GOT3 (cell line): ENCODE measurements around the gene ZNF674.
"Not testable (repeated sequence)": the region's sequence is repeated elsewhere in the genome, so short reads cannot be mapped to it uniquely, and the experiment has no call there.

Source experiments
- DNase-seq: peaks from one replicate; lab custom pipeline; 2025; ENCODE audit warnings: mixed read lengths; lab: John Stamatoyannopoulos, UW

Gene ZNF674

DNA sequence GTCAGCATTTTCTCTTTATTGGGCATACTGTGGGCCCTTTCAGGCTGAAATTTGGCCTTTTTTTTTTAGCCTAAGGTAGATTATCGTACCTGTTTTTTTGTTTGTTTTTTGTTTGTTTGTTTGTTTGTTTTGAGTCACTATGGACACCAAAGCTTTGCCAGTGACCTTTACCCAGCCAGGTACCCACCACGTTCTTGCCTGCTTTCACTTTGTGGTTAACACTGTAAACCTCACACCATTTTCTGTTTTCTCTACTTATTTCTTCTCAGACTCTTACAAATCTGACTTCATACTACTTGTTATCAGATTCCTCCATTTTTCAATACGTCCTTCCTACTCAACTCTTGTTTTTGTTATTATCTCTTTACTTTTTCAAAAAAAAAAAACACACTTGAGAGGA lies 81.5 kb downstream of the ZNF674 start:
- DNase-seq = no peak

DNA sequence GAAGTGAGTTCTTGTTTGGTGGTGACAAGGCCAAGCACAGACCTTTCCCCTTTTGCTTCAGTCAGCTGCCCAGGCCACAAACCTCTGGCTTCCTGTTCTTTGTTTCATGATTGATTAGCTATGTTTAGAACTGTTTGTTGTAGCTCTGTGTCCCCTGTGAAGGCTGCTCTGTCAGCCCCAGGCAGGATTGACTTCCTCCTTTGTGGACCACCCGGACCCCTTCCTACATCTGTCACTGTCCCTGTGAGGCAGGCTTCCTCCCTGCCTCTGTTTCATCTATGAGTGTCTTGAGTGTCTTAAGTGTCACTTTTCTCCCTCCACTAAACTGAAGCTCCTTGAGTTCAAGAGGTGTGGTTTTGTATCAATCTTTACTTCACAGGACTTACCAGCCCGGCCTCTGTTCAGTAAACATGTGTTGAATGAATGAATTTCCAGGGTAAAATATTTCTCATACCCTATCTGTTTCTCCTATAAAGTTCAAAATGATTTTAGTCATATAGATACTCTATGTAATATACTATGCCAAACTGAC lies 83.5 kb downstream of the ZNF674 start:
- no peak for DNase-seq

DNA sequence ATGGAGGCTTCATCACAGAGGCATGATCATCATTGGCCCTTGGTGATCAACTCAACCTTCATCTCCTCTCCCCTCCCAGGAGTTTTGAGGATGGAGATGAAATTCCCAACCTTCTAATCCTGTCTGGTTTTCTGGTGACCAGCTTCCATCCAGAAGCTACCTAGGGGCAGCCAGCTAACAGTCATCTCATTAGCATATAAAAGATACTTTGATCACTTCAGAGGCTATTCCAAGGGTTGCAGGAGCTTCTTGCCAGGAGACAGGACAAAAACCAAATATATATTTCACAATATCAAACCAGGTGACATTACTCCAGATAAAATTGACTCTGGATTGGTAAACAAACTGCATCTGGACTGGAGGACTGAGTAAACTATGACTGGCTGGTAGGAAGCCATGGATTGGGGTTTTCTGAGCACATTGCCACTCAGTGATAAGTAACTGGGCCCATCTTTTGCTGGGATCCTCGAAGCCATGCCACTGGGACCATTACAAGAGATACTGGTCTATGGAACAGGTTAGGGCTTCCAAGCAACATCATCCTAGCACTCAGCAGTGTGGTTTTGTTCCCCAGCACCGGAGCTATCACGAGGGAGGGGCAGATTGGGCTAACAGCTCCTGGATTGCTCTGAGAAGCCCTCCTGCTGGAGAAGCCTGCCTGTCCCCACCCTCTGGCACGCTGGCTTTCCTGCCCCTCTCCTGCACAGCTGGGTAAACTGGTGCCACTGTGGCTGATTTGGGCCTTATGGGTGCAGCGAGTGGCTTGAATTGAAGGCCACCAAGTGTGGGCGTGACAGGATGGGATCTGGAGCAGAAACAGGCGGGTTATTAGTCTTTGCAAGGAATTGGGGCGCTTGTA lies 84.2 kb downstream of the ZNF674 start:
- not testable (repeated sequence) for DNase-seq

DNA sequence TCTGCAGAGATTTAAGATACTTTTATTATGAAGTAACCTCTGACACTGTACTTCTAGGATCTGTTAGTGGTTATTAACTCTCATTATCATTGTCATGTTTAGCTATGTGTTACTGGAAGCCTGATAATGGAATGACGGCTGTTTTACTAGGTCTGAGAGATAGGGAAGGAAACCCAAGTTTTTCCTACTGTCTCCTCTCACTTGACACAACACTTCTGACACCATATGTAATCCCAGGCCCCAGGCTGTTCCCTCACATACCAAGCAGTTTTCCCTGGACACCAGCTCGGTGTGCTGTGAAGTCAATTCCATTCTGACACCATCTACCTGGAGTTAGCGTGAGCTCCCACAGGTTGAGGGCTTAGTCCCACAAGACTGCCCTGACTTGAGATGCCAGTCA lies 85.6 kb downstream of the ZNF674 start:
- no peak for DNase-seq

DNA sequence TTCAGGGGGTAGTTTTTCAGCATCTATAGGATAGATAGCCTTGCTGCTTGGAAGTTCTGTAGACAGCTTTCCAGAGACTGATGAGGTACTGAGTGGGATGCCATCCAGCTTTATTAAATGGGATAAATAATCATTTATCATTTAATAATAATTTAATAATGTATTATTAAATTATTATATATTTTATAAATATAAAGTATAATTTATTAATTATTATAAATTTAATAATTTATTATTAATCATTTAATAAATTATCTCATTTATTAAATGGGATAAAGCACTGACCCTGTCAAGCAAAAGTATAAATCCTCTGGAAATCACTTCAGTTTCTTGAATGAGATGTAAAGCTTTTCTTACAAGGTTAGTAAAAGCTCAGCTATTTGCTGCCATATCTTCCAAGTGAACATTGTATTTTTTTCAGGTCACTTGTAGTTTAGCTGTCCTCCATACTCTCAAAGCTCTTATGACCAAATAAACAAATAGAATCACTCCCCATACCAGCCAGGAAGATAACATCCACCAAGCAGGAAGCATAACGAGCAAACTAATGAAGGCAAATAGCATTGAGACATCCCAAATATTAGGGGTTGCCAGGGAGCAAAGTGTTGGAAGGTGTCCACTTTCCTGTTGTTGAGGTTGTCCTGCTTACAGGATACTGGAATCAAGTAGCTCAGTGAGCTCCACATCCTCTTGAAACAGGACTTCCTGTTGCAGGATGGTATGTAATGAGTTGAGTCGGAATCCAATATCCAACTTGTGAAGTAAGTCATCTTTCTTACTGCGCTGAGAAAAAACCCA lies 88.9 kb downstream of the ZNF674 start:
- no peak for DNase-seq
